ENCODE data around the gene RNF214.

The RNF214 gene

GRCh38 chr11:117187799-117188481 lies 44.5 kb upstream of the RNF214 start:
- TF ChIP-seq CTCF (IDR thresholded peaks at IDR 0.05; ENCODE audit: low read depth, low read length, missing control alignments): no peak
- no peak for DNase-seq (ENCODE audit: low read depth)
- in situ Hi-C loops (cut with HindIII; ENCODE audit: low sequenced_read_pairs): no loop called here
- H3K4me3 ChIP-seq (ENCODE audit: low read depth, low read length): no peak overlapping the region

- TF ChIP-seq CTCF (IDR thresholded peaks at IDR 0.05; ENCODE audit: low read depth, low read length, missing control alignments): no peak
- DNase-seq (ENCODE audit: low read depth): no peak
- no peak overlapping the region for H3K4me3 ChIP-seq (ENCODE audit: low read depth, low read length)
- in situ Hi-C loops (cut with HindIII; ENCODE audit: low sequenced_read_pairs): no loop called here
Measured at GRCh38 chr11:117188620-117189081, 43.8 kb upstream of the RNF214 start.

- in situ Hi-C loops (cut with HindIII; ENCODE audit: low sequenced_read_pairs): no loop called here
- H3K4me3 ChIP-seq (ENCODE audit: low read depth, low read length): no peak overlapping the region
- no peak for TF ChIP-seq CTCF (IDR thresholded peaks at IDR 0.05; ENCODE audit: low read depth, low read length, missing control alignments)
- no peak for DNase-seq (ENCODE audit: low read depth)
Measured at GRCh38 chr11:117189191-117189940, 43.1 kb upstream of the RNF214 start.

GRCh38 chr11:117189941-117190544 lies 42.4 kb upstream of the RNF214 start:
- no peak for TF ChIP-seq CTCF (IDR thresholded peaks at IDR 0.05; ENCODE audit: low read depth, low read length, missing control alignments)
- in situ Hi-C loops (cut with HindIII; ENCODE audit: low sequenced_read_pairs): no loop called here
- DNase-seq (ENCODE audit: low read depth): no peak
- no peak overlapping the region for H3K4me3 ChIP-seq (ENCODE audit: low read depth, low read length)

GRCh38 chr11:117191680-117192400 lies 40.6 kb upstream of the RNF214 start:
- DNase-seq (ENCODE audit: low read depth): no peak
- no peak for TF ChIP-seq CTCF (IDR thresholded peaks at IDR 0.05; ENCODE audit: low read depth, low read length, missing control alignments)
- no peak overlapping the region for H3K4me3 ChIP-seq (ENCODE audit: low read depth, low read length)
- in situ Hi-C loops (cut with HindIII; ENCODE audit: low sequenced_read_pairs): no loop called here

GRCh38 chr11:117192401-117192875 lies 40.0 kb upstream of the RNF214 start:
- H3K4me3 ChIP-seq (ENCODE audit: low read depth, low read length): no peak overlapping the region
- DNase-seq (ENCODE audit: low read depth): no peak
- in situ Hi-C loops (cut with HindIII; ENCODE audit: low sequenced_read_pairs): no loop called here
- no peak for TF ChIP-seq CTCF (IDR thresholded peaks at IDR 0.05; ENCODE audit: low read depth, low read length, missing control alignments)

All from astrocyte of the cerebellum (primary cell).